Aorta (tissue), 5 donors: ENCODE data around the gene TSKS. TPM values are rescaled to one million over a fixed set of nuclear protein-coding genes. Genes with fewer than 3 reads are reported as not detected.

Experiments used
- ATAC-seq: fragments of 200-7000 bp; cut with Tn5 transposase; one replicate; pipeline ENCODE4 v1.9.1; 2022; ENCODE audit warnings: moderate library complexity; ENCODE audit not compliant: low FRiP score
- DNase-seq, 2 donors: peaks; one replicate each; pipeline ENCODE4 v3.0.0-alpha.2; 2020
- H3K27ac ChIP-seq, 2 donors: one replicate each; pipeline ENCODE4 v1.5.1; 2013; ENCODE audit warnings: low read length in 2 of 2, mild to moderate bottlenecking in 2 of 2, moderate library complexity in 2 of 2, control low read depth in 1 of 2, inconsistent platforms in 1 of 2, low read depth in 1 of 2
- H3K27me3 ChIP-seq, 2 donors: one replicate each; pipeline ENCODE4 v1.6.1; 2013; ENCODE audit warnings: control low read depth in 1 of 2, low read length in 1 of 2, mild to moderate bottlenecking in 1 of 2, moderate library complexity in 1 of 2; ENCODE audit not compliant: insufficient read depth in 2 of 2, control insufficient read depth in 1 of 2
- H3K36me3 ChIP-seq, 2 donors: one replicate each; pipeline ENCODE4 v1.6.1; 2013; ENCODE audit warnings: control low read depth in 1 of 2, low read length in 1 of 2, mild to moderate bottlenecking in 1 of 2; ENCODE audit not compliant: insufficient read depth in 2 of 2, control insufficient read depth in 1 of 2
- H3K4me1 ChIP-seq, 2 donors: one replicate each; pipeline ENCODE4 v1.6.1; 2013; ENCODE audit warnings: low read length in 2 of 2, control low read depth in 1 of 2, mild to moderate bottlenecking in 1 of 2, moderate library complexity in 1 of 2; ENCODE audit not compliant: insufficient read depth in 2 of 2, control insufficient read depth in 1 of 2
- H3K4me3 ChIP-seq, 2 donors: one replicate each; pipeline ENCODE4 v1.5.1; 2013; ENCODE audit warnings: low read length in 2 of 2, control low read depth in 1 of 2, mild to moderate bottlenecking in 1 of 2
- H3K9me3 ChIP-seq: one replicate; pipeline ENCODE4 v1.6.1; 2013; ENCODE audit warnings: mild to moderate bottlenecking, low read length; ENCODE audit not compliant: control insufficient read depth
- WGBS, 2 donors: extraction: QIAGEN DNeasy Blood & Tissue Kit; methylation state at CpG; one replicate each; pipeline ENCODE4 v1.1.7; 2013; 5-methylcytosine and 5-hydroxymethylcytosine counted together
- intact Hi-C, 2 donors: fragments of 100-400 bp; cut with DNase I; formaldehyde crosslinking; loops; one replicate each; pipeline versions ENCODE4 v1.14.2 to v1.15.0; 2022
- polyA plus RNA-seq, 2 donors: library from polyadenylated mRNA; stranded (reverse); fragments of 200-250 nt; gene quantifications; one replicate each; pipeline ENCODE4 v1.2.3, GENCODE V29; 2013
- total RNA-seq, 2 donors: library from RNA; stranded (reverse); fragmentation: NEBNext Ultra II Directional; extraction: Animal tissue kit (Norgen Biotek cat#: 25700); gene quantifications; one replicate each; pipeline ENCODE4 v1.2.1, GENCODE V29; 2021
- donor health status: healthy with polysubstance abuse.
- donor health status: Bipolar disorder and iron deficiency.
- donor health status: DM: no; HTN: no; CAD: no.
- donor health status: DM: no; HTN: no; CAD: no.
- donor health status: DM: yes; HTN: yes; CAD: no.

Gene TSKS
- total and polyA plus RNA-seq, 4 donors: 0.38 to 2.6 (median 0.42) TPM; not detected in 1

- no peaks in the 10 kb centered on the region for H3K36me3 ChIP-seq
- H3K4me1 ChIP-seq: peaks cover 0 to 4% of the 10 kb centered on the region in 2 donors
- no peak overlapping the region for H3K27ac ChIP-seq
- no peaks in the 10 kb centered on the region for H3K9me3 ChIP-seq
- no peaks in the 10 kb centered on the region for H3K27me3 ChIP-seq
- DNase-seq (no peak), ATAC-seq (no peak)
- WGBS, 2 donors: 90 to 92% methylated on average over 8 of the region's 8 CpGs
- H3K4me3 ChIP-seq: no peak overlapping the region
- intact Hi-C loops: loop anchor here (10.0 kb wide), 2 partner anchors 100 to 240 kb away; partner anchors contain the start of genes PNKP (in 1 of the 2) and RCN3 (in 1 of the 2)
Observed at GRCh38 chr19:49764341-49764740, 1.2 kb upstream of the TSKS start.

GRCh38 chr19:49761625-49762311 lies 1.3 kb downstream of the TSKS start:
- no peaks in the 10 kb centered on the region for H3K4me1 ChIP-seq
- no peaks in the 10 kb centered on the region for H3K9me3 ChIP-seq
- WGBS, 2 donors: 66 to 71% methylated on average over 16 of the region's 16 CpGs
- H3K36me3 ChIP-seq: no peaks in the 10 kb centered on the region
- ATAC-seq: no peak
- H3K27me3 ChIP-seq: no peaks in the 10 kb centered on the region
- intact Hi-C loops: loop anchor here (10.0 kb wide), 2 partner anchors 103 to 237 kb away; partner anchors contain the start of genes PNKP (in 1 of the 2) and RCN3 (in 1 of the 2)
- H3K4me3 ChIP-seq: no peak overlapping the region
- H3K27ac ChIP-seq: no peak overlapping the region
- DNase-seq: no peak

GRCh38 chr19:49761249-49761624 lies 1.9 kb downstream of the TSKS start:
- no peak overlapping the region for H3K27ac ChIP-seq
- WGBS, 2 donors: 89 to 92% methylated on average over 1 of the region's 1 CpG
- no peaks in the 10 kb centered on the region for H3K27me3 ChIP-seq
- intact Hi-C loops: loop anchor here (10.0 kb wide), 2 partner anchors 104 to 236 kb away; partner anchors contain the start of genes PNKP (in 1 of the 2) and RCN3 (in 1 of the 2)
- ATAC-seq: no peak
- no peaks in the 10 kb centered on the region for H3K4me1 ChIP-seq
- no peak overlapping the region for H3K4me3 ChIP-seq
- H3K9me3 ChIP-seq: no peaks in the 10 kb centered on the region
- H3K36me3 ChIP-seq: no peaks in the 10 kb centered on the region
- no peak for DNase-seq

GRCh38 chr19:49758292-49758691 lies 4.8 kb downstream of the TSKS start:
- no peak overlapping the region for H3K27ac ChIP-seq
- H3K4me1 ChIP-seq: no peaks in the 10 kb centered on the region
- no peaks in the 10 kb centered on the region for H3K27me3 ChIP-seq
- intact Hi-C loops: loop anchor here in 1 of 2 donors (10.0 kb wide), 1 partner anchor 73 kb away; the partner anchor contains the start of gene ADM5
- no peak for DNase-seq
- no peaks in the 10 kb centered on the region for H3K36me3 ChIP-seq
- no peak overlapping the region for H3K4me3 ChIP-seq
- no peak for ATAC-seq
- WGBS, 2 donors: 25 to 32% methylated on average over 7 of the region's 7 CpGs
- no peaks in the 10 kb centered on the region for H3K9me3 ChIP-seq

GRCh38 chr19:49755956-49756355 lies 7.2 kb downstream of the TSKS start:
- ATAC-seq: no peak
- Histone ChIP-seq H3K4me3 (no peak overlapping the region), H3K27me3 (no peaks in the 10 kb centered on the region), H3K27ac (no peak overlapping the region), H3K36me3 (no peaks in the 10 kb centered on the region), H3K4me1 (no peaks in the 10 kb centered on the region), H3K9me3 (no peaks in the 10 kb centered on the region)
- intact Hi-C loops: loop anchor here in 1 of 2 donors (10.0 kb wide), 1 partner anchor 71 kb away; the partner anchor contains the start of gene ADM5
- DNase-seq: no peak
- WGBS, 2 donors: 93 to 94% methylated on average over 3 of the region's 3 CpGs

GRCh38 chr19:49752701-49753100 lies 10.4 kb downstream of the TSKS start:
- Histone ChIP-seq H3K27me3 (no peaks in the 10 kb centered on the region), H3K9me3 (no peaks in the 10 kb centered on the region), H3K4me3 (no peak overlapping the region), H3K36me3 (no peaks in the 10 kb centered on the region), H3K27ac (no peak overlapping the region), H3K4me1 (no peaks in the 10 kb centered on the region)
- ATAC-seq (no peak), DNase-seq (no peak)
- intact Hi-C loops: loop anchor here in 1 of 2 donors (10.0 kb wide), 1 partner anchor 68 kb away; the partner anchor contains the start of gene ADM5
- WGBS, 2 donors: 86 to 88% methylated on average over 1 of the region's 1 CpG

GRCh38 chr19:49749771-49750170 lies 13.3 kb downstream of the TSKS start:
- H3K27me3 ChIP-seq: no peaks in the 10 kb centered on the region
- no peaks in the 10 kb centered on the region for H3K36me3 ChIP-seq
- no peak overlapping the region for H3K27ac ChIP-seq
- intact Hi-C loops: loop anchor here in 1 of 2 donors (10.0 kb wide), 1 partner anchor 65 kb away; the partner anchor contains the start of gene ADM5
- 55 to 59% methylated on average over 1 of the region's 1 CpG for WGBS, 2 donors
- DNase-seq (no peak), ATAC-seq (no peak)
- H3K4me1 ChIP-seq: no peaks in the 10 kb centered on the region
- H3K9me3 ChIP-seq: no peaks in the 10 kb centered on the region
- H3K4me3 ChIP-seq: no peak overlapping the region

- ATAC-seq (no peak), DNase-seq (no peak)
- Histone ChIP-seq H3K27me3 (no peaks in the 10 kb centered on the region), H3K27ac (no peak overlapping the region), H3K4me3 (no peak overlapping the region), H3K9me3 (no peaks in the 10 kb centered on the region), H3K4me1 (no peaks in the 10 kb centered on the region), H3K36me3 (no peaks in the 10 kb centered on the region)
- intact Hi-C loops: no loop called here
- 74 to 82% methylated on average over 6 of the region's 6 CpGs for WGBS, 2 donors
Observed at GRCh38 chr19:49749055-49749716, 13.9 kb downstream of the TSKS start.
